SK-N-MC (cell line): ENCODE measurements around the gene PYM1.
A peak's percentile ranks its signal among the peaks of the same experiment; 100 is the strongest.

ENCODE experiments used
- DNase-seq: peaks from one replicate; pipeline ENCODE4 v3.0.0-alpha.2; 2011; ENCODE audit warnings: low read depth, low spot score
- H3K27ac ChIP-seq: fragments of 200-600 bp; sonication (generic); 2 replicates; pipeline ENCODE4 v1.5.1; 2016; ENCODE audit warnings: mixed run types
- H3K36me3 ChIP-seq: fragments of 200-600 bp; sonication (generic); 2 replicates; pipeline ENCODE4 v1.6.1; 2017; ENCODE audit warnings: antibody characterized with exemption, low read length, mixed read lengths; ENCODE audit not compliant: insufficient read depth
- H3K4me3 ChIP-seq: fragments of 200-600 bp; sonication (generic); 2 replicates; pipeline ENCODE4 v1.5.1; 2016
- H3K9ac ChIP-seq: fragments of 200-600 bp; sonication (generic); 2 replicates; pipeline ENCODE4 v1.8.0; 2017; ENCODE audit warnings: mixed run types, mixed read lengths; ENCODE audit not compliant: insufficient read length
- H3K9me3 ChIP-seq: fragments of 200-600 bp; sonication (generic); 2 replicates; pipeline ENCODE4 v1.6.1; 2017; ENCODE audit warnings: low read depth, mild to moderate bottlenecking, antibody characterized with exemption, low read length, moderate library complexity, mixed read lengths
- EZH2 ChIP-seq: fragments of 200-600 bp; sonication (generic); IDR thresholded peaks from one replicate; pipeline ENCODE4 v1.6.1; 2017; ENCODE audit warnings: antibody characterized with exemption
- FOXP2 ChIP-seq: optimal IDR thresholded peaks from 2 replicates; pipeline ENCODE3; 2011; ENCODE audit warnings: mild to moderate bottlenecking, moderate library complexity; ENCODE audit not compliant: insufficient read depth; ENCODE audit errors: extremely low read length, control extremely low read depth
- POLR2AphosphoS5 ChIP-seq: IDR thresholded peaks from 2 replicates; pipeline ENCODE4 v1.6.1; 2012; ENCODE audit warnings: mild to moderate bottlenecking, low read depth, low read length, borderline replicate concordance

The PYM1 gene

DNA sequence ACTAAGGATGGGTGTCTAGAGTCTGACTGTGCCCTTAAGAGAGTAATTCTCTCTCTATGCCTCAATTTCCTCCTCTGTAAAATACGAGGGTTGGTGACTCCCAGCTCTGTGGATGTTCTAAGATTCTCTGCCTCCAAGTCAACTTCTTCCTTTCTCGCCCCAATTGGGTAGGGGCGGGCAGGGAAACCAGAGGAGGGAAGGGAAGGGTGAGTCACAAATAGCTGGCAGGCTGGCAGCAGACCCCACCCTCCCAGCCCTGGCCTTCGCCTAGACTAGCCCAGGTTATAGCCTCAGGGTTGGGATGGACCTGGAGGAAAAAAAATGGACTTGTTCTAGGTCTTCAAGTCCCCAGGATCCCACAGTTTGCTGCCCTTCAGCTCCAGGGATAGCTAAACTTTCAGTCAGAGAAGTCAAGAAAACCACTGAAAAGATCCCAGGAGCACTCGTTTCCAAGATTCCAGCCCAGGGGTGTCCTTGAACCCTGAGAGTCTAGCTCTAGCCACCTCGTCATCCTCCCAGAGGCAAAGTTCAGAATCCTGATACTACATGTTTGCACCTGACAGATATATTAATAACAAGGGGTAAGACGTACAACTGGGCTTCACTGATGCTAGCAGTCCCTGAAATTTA, 5.6 kb upstream of the PYM1 start:
- DNase-seq, result no peak
- Histone ChIP-seq H3K9ac (no peak overlapping the region), H3K27ac (0 out of 2 replicates have a peak overlapping the region, but pooled peaks have one; percentile 57)

DNA sequence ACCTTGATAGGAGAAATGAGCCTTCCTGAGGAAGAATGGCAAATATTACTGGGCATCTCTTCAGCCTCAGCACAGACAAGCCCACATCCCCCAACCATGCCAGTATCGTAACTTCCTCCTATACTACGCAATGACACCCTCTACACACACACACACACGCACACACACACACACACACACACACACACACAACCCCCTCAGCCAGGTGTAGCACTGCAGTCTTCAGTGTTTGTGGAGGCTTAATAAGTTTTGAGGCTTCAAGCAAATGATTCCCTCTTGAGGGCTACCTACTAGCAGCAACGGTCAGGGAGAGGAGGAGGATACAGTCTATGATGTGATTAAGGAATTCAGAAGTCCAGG, 4.8 kb upstream of the PYM1 start:
- DNase-seq, result no peak
- Histone ChIP-seq H3K36me3 (no peaks in the 10 kb centered on the region), H3K9ac (no peak overlapping the region), H3K4me3 (no peak overlapping the region), H3K9me3 (no peaks in the 10 kb centered on the region), H3K27ac (0 out of 2 replicates have a peak overlapping the region, but pooled peaks have one; percentile 57)
- TF ChIP-seq FOXP2, result no peak

More for the DNA sequence above, 5.6 kb upstream of the PYM1 start:
- no peaks in the 10 kb centered on the region for H3K9me3 ChIP-seq
- no peaks in the 10 kb centered on the region for H3K36me3 ChIP-seq
- H3K4me3 ChIP-seq, result no peak overlapping the region
- TF ChIP-seq POLR2AphosphoS5, result no peak

- Histone ChIP-seq H3K27ac (no peak overlapping the region), H3K36me3 (no peaks in the 10 kb centered on the region), H3K9ac (peak overlapping the region; percentile 47), H3K4me3 (peak overlapping the region; percentile 57), H3K9me3 (no peaks in the 10 kb centered on the region)
- no peak for DNase-seq
- no peak for TF ChIP-seq FOXP2
- 0 out of 2 replicates have a peak, but pooled peaks have one; percentile 43 for TF ChIP-seq POLR2AphosphoS5
Measured at GRCh38 chr12:55931780-55932550, 4.3 kb upstream of the PYM1 start.

GRCh38 chr12:55931317-55931779, 3.7 kb upstream of the PYM1 start:
- Histone ChIP-seq H3K9me3 (no peaks in the 10 kb centered on the region), H3K27ac (peak overlapping the region; percentile 22; the same call in 1 of the 2 replicates), H3K9ac (peak overlapping the region; percentile 47), H3K4me3 (peak overlapping the region; percentile 57), H3K36me3 (no peaks in the 10 kb centered on the region)
- DNase-seq, result no peak
- TF ChIP-seq FOXP2, result no peak
- TF ChIP-seq POLR2AphosphoS5, result no peak
- TF ChIP-seq EZH2, result no peak

DNA sequence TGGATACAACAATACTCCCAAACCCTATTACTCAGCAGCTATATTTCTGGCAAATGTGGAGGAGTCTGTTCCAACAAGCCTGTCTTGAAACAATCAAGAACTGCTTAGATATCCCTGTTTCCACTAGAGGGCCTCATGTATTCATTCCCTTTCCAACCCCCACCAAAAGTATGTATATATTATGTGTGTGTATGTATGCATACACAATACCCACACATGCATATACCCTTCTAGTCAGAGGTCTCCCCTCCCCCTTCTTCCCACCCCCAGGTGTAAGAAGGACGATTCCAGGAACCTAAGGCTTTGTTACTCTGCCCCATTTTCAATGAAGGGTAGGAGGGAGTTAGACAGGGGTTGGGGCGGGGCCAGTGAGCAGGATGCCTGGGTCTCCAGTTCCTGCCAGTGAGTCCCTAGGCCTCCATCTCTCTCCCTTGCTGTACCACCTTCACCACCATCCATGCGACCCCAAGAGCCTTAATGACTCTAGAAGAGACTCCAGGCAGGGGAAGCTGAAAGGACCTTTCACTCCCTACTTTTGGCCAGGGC, 3.1 kb upstream of the PYM1 start, which contains the start of gene DGKA:
DGKA (plus strand) TSS at position 392 of the 546 bp plus-strand sequence. CDS start 5,342 bp downstream, outside the sequence.
- Histone ChIP-seq H3K9me3 (no peaks in the 10 kb centered on the region), H3K27ac (peak within 1 kb of the TSS; percentile 79), H3K36me3 (no peaks in the 10 kb centered on the region), H3K9ac (peak within 1 kb of the TSS; percentile 47), H3K4me3 (peak within 1 kb of the TSS; percentile 57)
- TF ChIP-seq POLR2AphosphoS5 (no peak), FOXP2 (no peak), EZH2 (no peak)
- DNase-seq, result peak; percentile 72

DNA sequence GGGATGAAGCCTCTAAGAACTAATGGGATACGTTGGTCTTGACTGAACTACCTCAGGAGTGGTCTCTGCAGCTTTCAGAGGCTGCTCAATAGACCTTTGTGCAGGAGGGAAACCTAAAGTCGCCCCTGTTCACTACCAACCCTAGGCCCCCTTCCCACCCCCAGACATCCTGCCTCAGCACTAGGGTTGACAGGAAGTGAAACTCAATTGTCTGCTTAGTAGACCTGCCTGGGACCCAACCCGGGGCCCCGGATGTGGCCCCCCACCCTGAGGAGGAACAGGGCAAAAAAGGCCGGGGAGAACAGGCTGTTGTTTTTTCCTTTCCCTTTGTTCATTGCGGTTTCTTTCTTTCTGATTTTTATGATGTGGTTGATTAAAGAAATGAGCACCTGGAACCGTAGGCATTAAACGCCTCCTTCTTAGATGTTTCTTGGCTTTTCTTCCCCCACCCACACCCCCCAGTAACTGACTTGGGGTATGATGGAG, 1.7 kb upstream of the PYM1 start:
- Histone ChIP-seq H3K9ac (no peak overlapping the region), H3K4me3 (no peak overlapping the region), H3K27ac (peak overlapping the region; percentile 79), H3K36me3 (no peaks in the 10 kb centered on the region), H3K9me3 (no peaks in the 10 kb centered on the region)
- no peak for DNase-seq
- TF ChIP-seq POLR2AphosphoS5, result no peak; the same call in 1 of the 2 replicates
- no peak for TF ChIP-seq EZH2
- TF ChIP-seq FOXP2, result no peak

DNA sequence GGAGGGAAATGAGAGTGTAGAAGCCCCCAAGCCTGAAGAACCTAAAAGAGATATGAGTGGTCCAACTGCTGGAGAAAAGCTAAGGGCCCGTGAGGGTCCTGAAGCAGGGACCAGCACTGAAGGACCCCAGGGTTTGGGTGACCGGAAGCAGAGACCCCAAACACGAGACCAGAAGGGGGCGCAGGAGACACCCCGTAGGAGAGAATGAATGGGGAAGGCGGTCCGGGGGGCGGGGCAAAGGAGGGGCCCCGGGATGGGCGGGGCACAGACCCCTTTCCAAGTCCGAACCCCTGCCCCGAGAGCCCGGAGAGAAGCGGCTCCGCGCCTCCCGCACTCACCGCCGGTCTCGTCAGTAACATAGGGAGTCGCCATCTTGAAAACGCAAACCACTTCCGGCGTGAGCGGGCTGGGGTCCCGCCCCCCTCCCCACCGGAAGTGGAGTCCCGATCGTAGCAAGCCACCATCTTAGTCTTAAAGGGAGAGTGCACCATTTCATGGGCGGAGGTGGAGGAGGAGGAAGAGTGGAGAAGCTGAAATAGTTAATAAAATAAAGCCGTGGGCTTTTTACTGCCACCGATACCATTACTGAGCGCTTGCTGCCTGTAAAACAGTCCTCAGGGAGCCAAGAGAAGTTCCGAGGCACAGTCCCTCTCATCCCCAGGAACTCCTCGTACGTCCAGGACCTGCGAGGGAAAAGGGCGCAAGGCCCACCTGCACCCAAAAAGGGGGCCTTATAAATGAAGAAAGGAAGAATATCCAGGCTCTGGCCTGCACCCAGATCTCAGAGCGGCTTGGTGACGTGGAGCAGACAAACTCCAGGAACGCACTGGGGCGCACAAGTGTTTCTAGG, 731 bp downstream of the PYM1 start:
- TF ChIP-seq FOXP2 (no peak), POLR2AphosphoS5 (peak; percentile 73), EZH2 (no peak)
- H3K9ac ChIP-seq, result peak overlapping the region; percentile 97
- DNase-seq, result peak; percentile 58
- peak overlapping the region; percentile 99 for H3K4me3 ChIP-seq
- H3K27ac ChIP-seq, result peak overlapping the region; percentile 93
- H3K9me3 ChIP-seq, result no peaks in the 10 kb centered on the region
- H3K36me3 ChIP-seq, result peaks cover 7% of the 10 kb centered on the region; the same call in 1 of the 2 replicates
